ENCODE measurements around the gene MARK1. TPM values are rescaled to one million over a fixed set of nuclear protein-coding genes. Genes with fewer than 3 reads are reported as not detected.

MARK1 gene
- total and polyA plus RNA-seq, 2 of the 13 experiments (the other 11 are each of a cell fraction or from before 2014, with no cell fraction given) = not detected

- Histone ChIP-seq H3K27ac (ENCODE audit: extremely low read length, insufficient read depth, low read length) (no peak overlapping the region), H3K4me3 (replicated peaks in 1 of 3; ENCODE audit: insufficient read depth in 1 of 3, low read depth in 2 of 3, low read length in 3 of 3) (no peak overlapping the region), H3K4me2 (ENCODE audit: low read depth, low read length) (no peak overlapping the region), H3K36me3 (replicated peaks in 1 of 2; ENCODE audit: control insufficient read depth in 1 of 2, insufficient read depth in 2 of 2, low read length in 2 of 2) (no peaks in the 10 kb centered on the region), H4K20me1 (ENCODE audit: insufficient read depth, low read length) (no peaks in the 10 kb centered on the region), H3K4me1 (ENCODE audit: insufficient read depth, low read length) (no peaks in the 10 kb centered on the region), H3K27me3 (ENCODE audit: control insufficient read depth in 1 of 2, insufficient read depth in 2 of 2, low read length in 2 of 2) (no peaks in the 10 kb centered on the region; a peak in 1 of 5 replicates), H3K79me2 (ENCODE audit: insufficient read depth, low read length) (no peaks in the 10 kb centered on the region), H3K9ac (ENCODE audit: insufficient read depth, low read depth, low read length) (no peak overlapping the region), H3K9me3 (ENCODE audit: low read length) (no peaks in the 10 kb centered on the region), H2AFZ (ENCODE audit: low read length) (no peak overlapping the region)
- BruUV-seq (replicated peaks) = no TSS peak
- CTCF ChIA-PET (ENCODE audit: low intra/inter-chr PET ratio, low total read pairs) = no interaction called here
- ATAC-seq (no peak), FAIRE-seq (no peak), DNase-seq (ENCODE audit: low spot score) (no peak)
- POLR2A ChIA-PET = no interaction called here
- TF ChIP-seq ZNF678 (CRISPR knock-in tag; IDR thresholded peaks at IDR 0.05) = no peak
- no peak for TF ChIP-seq ZFP37 (CRISPR knock-in tag; IDR thresholded peaks at IDR 0.05; ENCODE audit: borderline replicate concordance)
- intact Hi-C loops (cut with micrococcal nuclease; ENCODE audit: unreplicated experiment) (no loop called here), in situ Hi-C loops (cut with HindIII; ENCODE audit: extremely low pct_ligation_motif_present, low pct_unique_long_range_greater_than_20kb) (no loop called here)
Measured at GRCh38 chr1:220616836-220617235, 88.9 kb downstream of the MARK1 start.

- Histone ChIP-seq H3K27ac (ENCODE audit: extremely low read length, insufficient read depth, low read length) (no peak overlapping the region), H3K9ac (ENCODE audit: insufficient read depth, low read depth, low read length) (no peak overlapping the region), H3K79me2 (ENCODE audit: insufficient read depth, low read length) (no peaks in the 10 kb centered on the region), H3K27me3 (ENCODE audit: control insufficient read depth in 1 of 2, insufficient read depth in 2 of 2, low read length in 2 of 2) (no peaks in the 10 kb centered on the region; a peak in 2 of 5 replicates), H3K9me3 (ENCODE audit: low read length) (no peaks in the 10 kb centered on the region), H3K4me3 (replicated peaks in 1 of 3; ENCODE audit: insufficient read depth in 1 of 3, low read depth in 2 of 3, low read length in 3 of 3) (no peak overlapping the region), H3K4me2 (ENCODE audit: low read depth, low read length) (no peak overlapping the region), H3K36me3 (replicated peaks in 1 of 2; ENCODE audit: control insufficient read depth in 1 of 2, insufficient read depth in 2 of 2, low read length in 2 of 2) (no peaks in the 10 kb centered on the region), H2AFZ (ENCODE audit: low read length) (no peak overlapping the region), H4K20me1 (ENCODE audit: insufficient read depth, low read length) (no peaks in the 10 kb centered on the region), H3K4me1 (ENCODE audit: insufficient read depth, low read length) (no peaks in the 10 kb centered on the region)
- in situ Hi-C loops (cut with HindIII; ENCODE audit: extremely low pct_ligation_motif_present, low pct_unique_long_range_greater_than_20kb) (no loop called here), intact Hi-C loops (cut with micrococcal nuclease; ENCODE audit: unreplicated experiment) (no loop called here)
- ATAC-seq (no peak), DNase-seq (ENCODE audit: low spot score) (no peak), FAIRE-seq (no peak)
- no peak for TF ChIP-seq FOXK2 (IDR thresholded peaks at IDR 0.05)
- TF ChIP-seq ZNF670 (CRISPR knock-in tag; IDR thresholded peaks at IDR 0.05; ENCODE audit: borderline replicate concordance) = no peak
- TF ChIP-seq ZNF687 (CRISPR knock-in tag; IDR thresholded peaks at IDR 0.05) = no peak
- TF ChIP-seq KLF12 (CRISPR knock-in tag; IDR thresholded peaks at IDR 0.05; ENCODE audit: borderline replicate concordance) = no peak
- no peak for TF ChIP-seq SRSF9 (IDR thresholded peaks at IDR 0.05; ENCODE audit: borderline replicate concordance, insufficient read depth, low read depth, low read length, poor library complexity, severe bottlenecking)
- TF ChIP-seq RXRB (CRISPR knock-in tag; IDR thresholded peaks at IDR 0.05; ENCODE audit: borderline replicate concordance) = no peak
- TF ChIP-seq ZNF850 (CRISPR knock-in tag; conservative IDR thresholded peaks at IDR 0.05) = no peak
- no peak for TF ChIP-seq TOE1 (CRISPR knock-in tag; IDR thresholded peaks at IDR 0.05)
- TF ChIP-seq TCF12 (IDR thresholded peaks at IDR 0.05) = no peak
- no peak for TF ChIP-seq TCF12 (CRISPR knock-in tag; IDR thresholded peaks at IDR 0.05)
- no peak for TF ChIP-seq NR1H2 (CRISPR knock-in tag; IDR thresholded peaks at IDR 0.05; ENCODE audit: borderline replicate concordance, low read depth)
- no peak for TF ChIP-seq RBAK (CRISPR knock-in tag; IDR thresholded peaks at IDR 0.05)
- no peak for TF ChIP-seq GPBP1L1 (CRISPR knock-in tag; IDR thresholded peaks at IDR 0.05)
- no peak for TF ChIP-seq MEF2D (CRISPR knock-in tag; IDR thresholded peaks at IDR 0.05)
- ChIA-PET CTCF (ENCODE audit: low intra/inter-chr PET ratio, low total read pairs) (no interaction called here), POLR2A (no interaction called here)
- BruUV-seq (replicated peaks) = no TSS peak
- 1% methylated on average over 5 of the region's 5 CpGs for WGBS (ENCODE audit: low lambda C conversion rate)
Measured at GRCh38 chr1:220628431-220628830, 100.5 kb downstream of the MARK1 start.
